Measurements from ENCODE around the gene PFN4. TPM values are rescaled to one million over a fixed set of nuclear protein-coding genes. Genes with fewer than 3 reads are reported as not detected.

PFN4 gene
- total RNA-seq, 4 donors from 2014 or later = 0.39 to 5.7 (median 1.7) TPM; not detected in 1

- H3K36me3 ChIP-seq = peaks cover 0 to 48% (median 0%) of the 10 kb centered on the region in 3 donors
- DNase-seq (ENCODE audit: low spot score in 2 of 2) = no peak
- 97 to 100% methylated on average over 1 of the region's 1 CpG for WGBS, 2 donors
- no peak overlapping the region for H3K27ac ChIP-seq
- H3K9me3 ChIP-seq = no peaks in the 10 kb centered on the region
- H3K4me3 ChIP-seq = no peak overlapping the region
- TF ChIP-seq, protein P1, sequence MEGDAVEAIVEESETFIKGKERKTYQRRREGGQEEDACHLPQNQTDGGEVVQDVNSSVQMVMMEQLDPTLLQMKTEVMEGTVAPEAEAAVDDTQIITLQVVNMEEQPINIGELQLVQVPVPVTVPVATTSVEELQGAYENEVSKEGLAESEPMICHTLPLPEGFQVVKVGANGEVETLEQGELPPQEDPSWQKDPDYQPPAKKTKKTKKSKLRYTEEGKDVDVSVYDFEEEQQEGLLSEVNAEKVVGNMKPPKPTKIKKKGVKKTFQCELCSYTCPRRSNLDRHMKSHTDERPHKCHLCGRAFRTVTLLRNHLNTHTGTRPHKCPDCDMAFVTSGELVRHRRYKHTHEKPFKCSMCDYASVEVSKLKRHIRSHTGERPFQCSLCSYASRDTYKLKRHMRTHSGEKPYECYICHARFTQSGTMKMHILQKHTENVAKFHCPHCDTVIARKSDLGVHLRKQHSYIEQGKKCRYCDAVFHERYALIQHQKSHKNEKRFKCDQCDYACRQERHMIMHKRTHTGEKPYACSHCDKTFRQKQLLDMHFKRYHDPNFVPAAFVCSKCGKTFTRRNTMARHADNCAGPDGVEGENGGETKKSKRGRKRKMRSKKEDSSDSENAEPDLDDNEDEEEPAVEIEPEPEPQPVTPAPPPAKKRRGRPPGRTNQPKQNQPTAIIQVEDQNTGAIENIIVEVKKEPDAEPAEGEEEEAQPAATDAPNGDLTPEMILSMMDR (IDR thresholded peaks at IDR 0.05) = no peak
- TF ChIP-seq POLR2A (IDR thresholded peaks at IDR 0.05) (no peak), EP300 (IDR thresholded peaks at IDR 0.05) (no peak)
- H3K4me1 ChIP-seq = no peaks in the 10 kb centered on the region
- no peaks in the 10 kb centered on the region for H3K27me3 ChIP-seq
These were observed 39.4 kb upstream of the PFN4 start for GRCh38 chr2:24162494-24162893.

GRCh38 chr2:24160761-24161160 is 37.6 kb upstream of the PFN4 start:
- Histone ChIP-seq H3K36me3 (peaks cover 0 to 58% (median 0%) of the 10 kb centered on the region in 3 donors), H3K27ac (no peak overlapping the region), H3K4me1 (no peaks in the 10 kb centered on the region), H3K4me3 (no peak overlapping the region), H3K27me3 (no peaks in the 10 kb centered on the region), H3K9me3 (no peaks in the 10 kb centered on the region)
- no peak for DNase-seq (ENCODE audit: low spot score in 2 of 2)
- TF ChIP-seq, protein P1 (IDR thresholded peaks at IDR 0.05) = no peak
- TF ChIP-seq EP300 (IDR thresholded peaks at IDR 0.05) (no peak), POLR2A (IDR thresholded peaks at IDR 0.05) (no peak)

GRCh38 chr2:24159708-24160107 is 36.6 kb upstream of the PFN4 start:
- Histone ChIP-seq H3K9me3 (no peaks in the 10 kb centered on the region), H3K36me3 (peaks cover 0 to 55% (median 0%) of the 10 kb centered on the region in 3 donors), H3K27ac (no peak overlapping the region), H3K4me3 (no peak overlapping the region), H3K27me3 (no peaks in the 10 kb centered on the region), H3K4me1 (no peaks in the 10 kb centered on the region)
- 89 to 91% methylated on average over 4 of the region's 4 CpGs for WGBS, 2 donors
- TF ChIP-seq POLR2A (IDR thresholded peaks at IDR 0.05) (no peak), EP300 (IDR thresholded peaks at IDR 0.05) (no peak)
- TF ChIP-seq, protein P1 (IDR thresholded peaks at IDR 0.05) = no peak
- DNase-seq (ENCODE audit: low spot score in 2 of 2) = no peak

- 85 to 87% methylated on average over 5 of the region's 5 CpGs for WGBS, 2 donors
- Histone ChIP-seq H3K4me1 (no peaks in the 10 kb centered on the region), H3K9me3 (no peaks in the 10 kb centered on the region), H3K4me3 (no peak overlapping the region), H3K27me3 (no peaks in the 10 kb centered on the region), H3K27ac (no peak overlapping the region), H3K36me3 (peaks cover 0 to 66% (median 0%) of the 10 kb centered on the region in 3 donors)
- DNase-seq (ENCODE audit: low spot score in 2 of 2) = no peak
- TF ChIP-seq EP300 (IDR thresholded peaks at IDR 0.05) = no peak
- no peak for TF ChIP-seq POLR2A (IDR thresholded peaks at IDR 0.05)
- TF ChIP-seq, protein P1 (IDR thresholded peaks at IDR 0.05) = no peak
These were observed 35.0 kb upstream of the PFN4 start for GRCh38 chr2:24158131-24158530.

GRCh38 chr2:24153478-24153877 is 30.3 kb upstream of the PFN4 start:
- no peaks in the 10 kb centered on the region for H3K27me3 ChIP-seq

More at GRCh38 chr2:24153478-24153877, 30.3 kb upstream of the PFN4 start:
- peaks cover 0 to 69% (median 0%) of the 10 kb centered on the region in 3 donors for H3K36me3 ChIP-seq
- H3K27ac ChIP-seq = no peak overlapping the region
- peaks cover 0 to under 1% (median 0%) of the 10 kb centered on the region in 4 donors for H3K9me3 ChIP-seq
- TF ChIP-seq, protein P1 (IDR thresholded peaks at IDR 0.05) = no peak
- no peak for TF ChIP-seq EP300 (IDR thresholded peaks at IDR 0.05)
- TF ChIP-seq POLR2A (IDR thresholded peaks at IDR 0.05) = no peak
- H3K4me3 ChIP-seq = no peak overlapping the region
- 70 to 77% methylated on average over 3 to 4 of the region's 4 CpGs for WGBS, 2 donors
- DNase-seq (ENCODE audit: low spot score in 2 of 2) = no peak
- H3K4me1 ChIP-seq = no peaks in the 10 kb centered on the region
